Right lobe of liver (tissue), 4 donors: ENCODE results near the gene AGFG1.

ENCODE experiments used
- POLR2A ChIP-seq: fragments of 450-650 bp; IDR thresholded peaks from one replicate; pipeline ENCODE4 v1.6.1; 2017; ENCODE audit warnings: antibody characterized with exemption, mild to moderate bottlenecking
- TF ChIP-seq, protein P1 (sequence below), 4 donors: fragments of 200-600 bp in 3 of 4; fragments of 450-650 bp in 1 of 4; IDR thresholded peaks; one replicate each; pipeline versions ENCODE4 v1.5.1 to v1.8.0; 2016 to 2022; ENCODE audit warnings: antibody characterized with exemption in 4 of 4, mild to moderate bottlenecking in 2 of 4
- donor health status: DM: no; HTN: no; CAD: no.
- donor health status: DM: no; HTN: no; CAD: no.
- donor health status: DM: no; HTN: yes; CAD: no.

DNA sequence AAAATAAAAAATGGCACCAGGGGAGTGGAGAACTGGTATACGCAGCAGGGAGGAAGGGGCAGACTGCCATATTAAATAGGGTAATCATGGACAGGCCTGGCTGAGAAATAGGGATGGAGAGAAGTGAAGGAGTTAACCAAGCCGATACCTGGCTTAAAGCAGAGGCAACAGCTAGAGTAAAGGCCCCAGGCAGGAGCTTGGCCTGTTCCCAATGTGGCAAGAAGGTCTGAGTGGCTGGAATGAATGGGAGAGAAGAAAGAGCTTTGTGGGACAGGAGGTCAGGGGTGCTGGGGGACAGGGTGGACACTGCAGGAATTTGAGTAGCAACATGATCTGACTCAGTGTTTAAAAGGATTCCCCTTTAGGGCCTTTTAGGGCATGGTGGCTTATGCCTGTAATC lies 15.9 kb upstream of the AGFG1 start:
- TF ChIP-seq, protein P1, sequence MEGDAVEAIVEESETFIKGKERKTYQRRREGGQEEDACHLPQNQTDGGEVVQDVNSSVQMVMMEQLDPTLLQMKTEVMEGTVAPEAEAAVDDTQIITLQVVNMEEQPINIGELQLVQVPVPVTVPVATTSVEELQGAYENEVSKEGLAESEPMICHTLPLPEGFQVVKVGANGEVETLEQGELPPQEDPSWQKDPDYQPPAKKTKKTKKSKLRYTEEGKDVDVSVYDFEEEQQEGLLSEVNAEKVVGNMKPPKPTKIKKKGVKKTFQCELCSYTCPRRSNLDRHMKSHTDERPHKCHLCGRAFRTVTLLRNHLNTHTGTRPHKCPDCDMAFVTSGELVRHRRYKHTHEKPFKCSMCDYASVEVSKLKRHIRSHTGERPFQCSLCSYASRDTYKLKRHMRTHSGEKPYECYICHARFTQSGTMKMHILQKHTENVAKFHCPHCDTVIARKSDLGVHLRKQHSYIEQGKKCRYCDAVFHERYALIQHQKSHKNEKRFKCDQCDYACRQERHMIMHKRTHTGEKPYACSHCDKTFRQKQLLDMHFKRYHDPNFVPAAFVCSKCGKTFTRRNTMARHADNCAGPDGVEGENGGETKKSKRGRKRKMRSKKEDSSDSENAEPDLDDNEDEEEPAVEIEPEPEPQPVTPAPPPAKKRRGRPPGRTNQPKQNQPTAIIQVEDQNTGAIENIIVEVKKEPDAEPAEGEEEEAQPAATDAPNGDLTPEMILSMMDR (IDR thresholded peaks at IDR 0.05), result no peak
- no peak for TF ChIP-seq POLR2A
